ENCODE measurements around the gene MOXD1. TPM values are rescaled to one million over a fixed set of nuclear protein-coding genes. Genes with fewer than 3 reads are reported as not detected.
A peak's percentile ranks its signal among the peaks of the same experiment; 100 is the strongest.

Gene MOXD1
- total RNA-seq, 1 experiment from 2014 or later, result 0.97 TPM

DNA sequence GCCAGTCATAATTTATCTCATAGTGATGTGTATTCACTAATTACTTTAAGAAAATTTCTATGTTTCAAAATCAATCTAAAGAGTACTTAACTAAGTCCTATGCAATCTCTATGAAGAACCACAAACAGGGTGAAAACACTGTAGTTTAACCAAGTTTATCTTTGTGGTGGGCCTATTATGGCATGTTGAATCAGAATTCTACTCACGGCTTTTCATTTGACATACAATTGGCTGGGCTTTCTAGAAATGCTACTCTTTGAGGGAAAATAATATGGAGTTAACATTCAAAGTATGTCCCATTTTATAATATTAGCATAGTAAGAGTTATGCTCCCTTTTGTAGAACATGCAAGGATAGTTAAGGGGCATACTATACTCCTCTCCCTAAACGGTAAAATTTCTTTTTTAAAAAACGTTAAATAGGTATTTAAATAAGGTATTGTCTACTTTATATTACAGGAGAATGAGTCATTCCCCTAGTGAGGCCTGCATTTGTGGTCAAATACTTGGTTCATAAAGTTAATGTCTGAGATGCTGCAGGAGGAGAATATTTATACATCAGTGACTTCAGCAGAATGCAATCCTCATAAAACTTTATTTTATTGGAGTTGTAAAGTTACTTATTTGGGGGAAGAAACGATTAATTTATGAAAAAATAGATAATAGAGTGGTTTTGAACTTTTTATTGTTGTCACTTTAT is 1.8 kb downstream of the MOXD1 start:
- peak; percentile 18 for DNase-seq (ENCODE audit: low read depth)

DNA sequence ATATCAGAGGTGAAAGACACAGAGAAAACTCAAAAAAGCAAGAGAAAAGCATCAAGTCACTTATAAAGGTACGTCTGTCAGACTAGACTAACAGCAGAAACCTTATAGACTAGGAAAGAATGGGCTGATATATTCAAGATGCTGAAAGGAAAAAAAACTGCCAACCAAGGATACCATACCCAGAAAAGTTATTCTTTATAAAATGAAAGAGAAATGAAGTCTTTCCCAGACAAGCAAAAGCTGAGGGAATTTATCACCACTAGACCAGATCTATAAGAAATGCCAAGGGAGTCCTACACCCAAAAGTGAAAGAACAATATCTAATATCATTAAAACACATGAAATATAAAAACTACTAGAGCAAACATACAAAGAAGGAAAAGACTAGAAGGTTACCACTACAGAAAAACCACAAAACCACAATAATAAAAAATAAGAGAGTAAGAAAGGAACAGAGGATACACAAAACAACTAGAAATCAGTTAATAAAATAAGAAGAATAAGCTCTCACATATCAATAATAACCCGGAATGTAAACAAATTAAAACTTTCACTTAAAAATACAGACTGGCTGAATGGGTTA is 6.2 kb downstream of the MOXD1 start:
- DNase-seq (ENCODE audit: low read depth), result no peak

DNA sequence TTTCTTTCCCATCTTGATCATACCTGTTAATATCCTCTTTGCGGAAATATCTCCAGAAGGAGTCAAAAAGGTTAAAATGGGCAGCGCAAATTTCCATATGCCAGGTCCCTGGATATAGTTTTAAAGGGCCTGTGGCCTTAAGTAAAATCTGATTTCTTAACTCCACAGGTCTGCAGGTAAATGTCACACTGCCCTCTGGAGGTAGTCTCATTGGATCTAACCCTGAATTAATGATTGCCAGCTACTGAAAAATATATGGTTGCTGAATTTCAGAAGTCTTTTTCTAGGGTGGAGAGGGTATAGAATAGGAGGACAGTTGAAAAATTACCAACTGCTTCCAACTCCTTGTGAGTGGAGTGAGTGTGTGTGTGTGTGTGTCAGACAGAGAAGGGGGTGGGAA is 8.5 kb downstream of the MOXD1 start:
- DNase-seq (ENCODE audit: low read depth), result no peak

DNA sequence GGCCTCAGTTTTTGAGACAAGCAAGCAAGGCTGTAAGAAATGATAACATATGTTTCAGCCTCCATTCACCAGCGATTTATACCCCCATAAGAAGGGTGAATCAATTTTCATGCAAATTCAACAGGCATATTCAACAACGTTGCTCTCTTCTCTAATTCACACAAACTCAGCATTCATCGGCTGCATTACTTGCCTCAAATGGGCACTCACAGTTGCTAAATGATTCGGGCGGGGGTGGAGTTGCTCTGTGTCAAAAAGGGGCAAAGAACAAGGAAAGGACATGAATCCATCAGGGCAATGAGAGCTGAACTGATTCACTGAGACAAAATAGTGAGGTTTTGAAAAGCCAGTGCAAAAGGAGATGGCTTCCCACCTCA is 9.0 kb downstream of the MOXD1 start:
- no peak for DNase-seq (ENCODE audit: low read depth)

DNA sequence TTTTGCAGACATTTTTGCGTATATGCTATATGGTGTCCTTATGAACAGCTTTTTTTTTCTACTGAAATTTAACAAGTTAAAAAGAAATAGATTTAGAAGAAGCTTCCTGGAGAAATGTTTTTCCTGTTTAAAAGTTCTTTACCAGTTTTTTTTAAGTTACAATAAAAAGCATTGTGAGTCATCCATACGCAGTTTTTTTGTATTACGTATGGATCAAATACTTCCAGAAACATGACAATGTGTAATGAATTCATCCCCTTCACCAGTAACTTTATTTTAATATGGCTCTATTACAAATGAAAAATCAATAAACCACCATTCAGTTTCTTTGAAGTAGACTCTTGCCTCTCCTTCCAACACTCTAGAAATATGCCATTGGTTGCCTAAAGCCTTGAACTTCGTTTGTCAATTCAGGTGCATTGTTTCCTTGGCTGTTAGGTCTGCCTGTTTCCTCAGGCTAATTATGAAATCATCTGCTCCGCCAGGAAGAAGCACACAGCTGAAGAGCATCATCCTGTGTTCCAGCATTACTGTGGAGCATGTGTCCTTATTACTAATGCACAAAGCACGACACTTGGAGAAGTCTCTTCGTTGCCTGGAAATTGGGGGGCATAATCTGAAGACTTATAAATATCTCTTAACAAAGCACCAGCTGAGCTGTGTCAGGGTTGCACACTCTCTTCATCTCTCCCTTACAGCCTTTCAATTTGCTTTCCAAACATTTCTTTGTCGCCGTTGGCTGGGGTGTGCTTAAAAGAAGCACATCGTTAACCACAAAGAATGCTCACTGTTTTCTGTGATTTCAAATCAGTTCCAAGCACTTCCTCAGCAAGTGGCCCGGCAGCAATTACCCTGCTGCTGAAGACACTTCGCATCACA is 9.6 kb downstream of the MOXD1 start:
- DNase-seq (ENCODE audit: low read depth), result peak; percentile 50

DNA sequence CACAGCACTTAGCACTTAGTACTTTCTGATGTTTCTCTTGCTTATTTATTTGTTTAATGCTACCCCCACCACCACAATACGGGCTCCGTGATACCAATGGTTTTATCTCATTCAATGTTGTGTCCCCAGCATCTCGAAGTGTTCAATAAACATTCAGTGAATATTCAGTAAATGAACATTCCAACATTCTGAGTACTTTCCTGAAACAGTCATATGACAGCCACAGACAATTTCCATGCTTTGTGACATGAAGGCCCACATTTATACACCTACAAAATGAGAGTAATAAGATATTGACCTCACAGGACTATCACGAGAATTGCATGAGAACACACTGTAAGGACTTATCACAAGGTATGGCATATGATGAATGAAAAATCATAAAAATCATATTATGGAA is 10.8 kb downstream of the MOXD1 start:
- DNase-seq (ENCODE audit: low read depth), result no peak

DNA sequence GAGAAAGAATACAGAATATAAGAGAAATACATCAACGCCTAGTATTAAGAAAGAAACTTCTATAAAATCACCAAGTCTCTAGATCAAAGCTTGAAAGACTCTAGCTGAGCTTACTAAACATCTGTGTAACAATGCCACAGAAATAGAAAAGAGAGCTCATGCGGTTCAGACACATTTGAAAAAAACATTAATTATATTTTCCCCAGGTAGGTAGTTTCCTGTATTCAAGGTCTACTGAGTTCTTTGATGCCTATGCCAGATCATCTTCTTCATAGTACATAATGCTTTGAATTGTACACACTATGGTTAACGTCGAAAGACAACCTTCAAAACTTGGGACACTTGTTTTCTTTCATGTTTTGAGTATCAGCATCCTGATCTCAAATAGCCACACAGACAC is 11.3 kb downstream of the MOXD1 start:
- DNase-seq (ENCODE audit: low read depth), result no peak

DNA sequence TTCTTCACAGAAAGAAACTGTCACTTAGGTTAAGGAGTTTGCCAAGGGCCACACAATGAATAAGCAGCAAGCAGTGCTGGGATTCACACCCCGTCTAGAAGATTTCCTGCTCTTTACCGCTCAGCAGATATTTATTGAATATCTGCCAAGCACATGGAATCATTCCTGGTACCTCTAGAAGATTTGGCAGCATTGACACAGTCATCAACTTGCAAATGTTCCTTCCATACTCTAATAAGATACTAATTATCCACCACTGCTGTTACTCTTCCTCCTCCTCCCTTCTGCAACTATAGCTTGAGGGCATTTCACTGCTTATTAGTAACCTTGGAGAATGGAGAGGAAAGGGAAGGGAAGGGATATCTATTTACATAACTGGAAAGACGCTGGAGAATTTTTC is 13.0 kb downstream of the MOXD1 start:
- DNase-seq (ENCODE audit: low read depth), result no peak

DNA sequence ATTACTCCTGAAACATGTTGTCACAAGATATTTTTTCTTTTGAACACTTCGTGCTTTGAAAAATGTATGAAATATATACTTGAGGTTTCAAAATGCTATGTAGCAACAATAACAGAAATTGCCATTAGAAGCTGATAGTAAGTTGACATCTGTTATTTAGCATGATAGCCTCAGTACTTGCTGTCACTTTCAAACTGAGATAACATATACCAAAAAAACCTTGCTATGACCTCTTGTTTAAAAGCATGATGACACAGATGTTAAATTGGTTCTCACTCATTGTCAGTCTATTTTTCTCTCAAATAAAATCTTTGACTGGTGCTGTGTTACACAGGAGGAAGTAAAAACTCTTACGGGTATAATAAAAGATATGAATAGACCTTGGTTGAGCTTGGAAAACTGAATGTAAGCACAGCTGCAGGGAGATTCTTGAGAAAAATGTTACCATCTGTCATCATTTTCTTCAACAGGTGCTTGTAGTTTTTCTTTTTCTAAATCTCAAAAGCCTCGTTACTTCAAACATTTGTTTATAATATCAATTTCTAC is 18.6 kb downstream of the MOXD1 start:
- DNase-seq (ENCODE audit: low read depth), result no peak

DNA sequence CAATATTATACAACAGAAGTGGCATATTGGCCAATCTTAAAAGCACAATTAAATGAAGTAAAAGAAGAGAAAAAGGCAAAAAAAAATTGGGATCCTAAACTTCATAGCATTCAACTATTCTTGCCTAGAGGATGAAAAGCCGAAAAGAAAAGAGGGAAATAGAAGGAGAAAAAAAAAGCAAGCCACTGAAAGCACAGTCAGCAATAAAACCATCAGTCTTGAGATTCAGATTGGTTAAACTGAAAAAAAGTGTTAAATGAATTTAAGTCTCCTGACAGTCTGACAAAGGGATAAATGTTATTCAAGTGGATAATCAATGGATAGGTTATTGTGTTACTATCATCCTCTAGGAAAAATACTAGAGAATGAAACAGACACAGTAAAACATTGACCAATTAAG is 19.9 kb downstream of the MOXD1 start:
- no peak for DNase-seq (ENCODE audit: low read depth)

DNA sequence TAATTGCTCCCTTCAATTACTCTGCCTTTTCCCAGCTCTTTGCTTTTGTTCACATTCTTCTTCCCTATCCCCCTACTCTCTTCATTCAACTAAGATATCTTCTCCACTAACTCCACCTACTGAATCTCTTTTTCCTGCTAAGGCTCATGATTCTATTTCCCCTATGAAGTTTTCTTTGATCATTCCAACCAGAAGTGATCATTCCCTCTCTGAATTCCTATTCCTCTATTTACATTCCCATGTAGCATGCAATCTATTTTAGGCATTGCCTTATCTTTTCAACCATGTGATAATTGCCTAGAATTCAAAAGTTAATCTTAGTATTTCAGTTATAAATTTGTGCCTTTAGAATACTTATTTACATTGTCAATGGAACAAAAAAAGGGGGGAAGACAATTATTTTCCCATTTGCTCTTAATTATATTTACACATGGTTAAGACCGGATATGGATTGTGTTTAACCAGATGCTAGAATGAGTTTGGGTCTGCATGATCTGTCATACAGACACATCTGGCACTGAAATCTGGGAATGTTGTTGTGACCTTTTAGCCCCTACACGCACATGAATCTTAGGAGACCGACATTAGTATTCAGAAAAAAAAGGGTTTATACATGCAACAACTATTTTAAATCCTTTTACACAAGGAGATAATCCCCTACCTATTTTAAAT is 20.8 kb downstream of the MOXD1 start:
- no peak for DNase-seq (ENCODE audit: low read depth)

DNA sequence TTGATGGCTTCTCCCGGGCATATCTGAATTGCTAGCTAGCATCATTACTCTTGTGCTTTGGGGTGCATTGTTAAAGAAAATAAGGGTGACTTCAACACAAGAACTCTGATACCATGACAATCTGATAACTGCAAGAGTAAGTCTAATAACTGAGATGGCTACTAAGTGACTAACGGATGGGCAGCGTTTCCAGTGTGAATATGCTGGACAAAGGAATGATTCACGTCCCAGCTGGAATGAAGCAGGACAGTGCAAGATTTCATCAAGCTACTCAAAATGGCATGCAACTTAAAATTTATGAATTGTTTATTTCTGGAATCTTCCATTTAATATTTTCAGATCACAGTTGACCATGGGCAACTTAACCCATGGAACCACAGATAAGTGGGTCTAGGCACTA is 31.7 kb downstream of the MOXD1 start:
- peak; percentile 56 for DNase-seq (ENCODE audit: low read depth)

DNA sequence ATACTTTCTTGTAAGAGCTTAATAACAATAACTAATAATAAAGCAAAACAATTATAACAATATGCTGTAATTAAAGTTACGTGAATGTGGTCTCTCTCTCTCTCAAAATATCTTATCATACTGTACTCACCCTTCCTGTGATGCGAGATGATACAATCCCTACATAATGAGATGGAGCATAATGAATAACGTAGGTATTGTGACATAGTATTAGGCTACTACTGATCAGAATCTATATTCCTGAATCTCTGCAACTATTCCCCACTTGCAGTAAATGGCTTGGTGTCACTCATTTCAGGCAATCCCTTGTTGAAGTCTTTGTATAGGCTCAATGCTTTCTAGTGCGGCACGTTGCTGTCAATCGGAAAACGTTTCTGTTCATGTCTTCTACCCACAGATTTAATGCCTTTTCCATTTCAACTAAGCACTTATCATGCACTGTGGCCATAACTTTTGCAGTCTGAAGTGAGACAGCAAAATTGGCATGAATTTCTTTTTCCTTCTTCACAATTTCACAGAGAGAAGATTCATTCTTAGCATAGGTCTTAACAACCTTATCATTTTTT is 32.3 kb downstream of the MOXD1 start:
- DNase-seq (ENCODE audit: low read depth), result no peak

DNA sequence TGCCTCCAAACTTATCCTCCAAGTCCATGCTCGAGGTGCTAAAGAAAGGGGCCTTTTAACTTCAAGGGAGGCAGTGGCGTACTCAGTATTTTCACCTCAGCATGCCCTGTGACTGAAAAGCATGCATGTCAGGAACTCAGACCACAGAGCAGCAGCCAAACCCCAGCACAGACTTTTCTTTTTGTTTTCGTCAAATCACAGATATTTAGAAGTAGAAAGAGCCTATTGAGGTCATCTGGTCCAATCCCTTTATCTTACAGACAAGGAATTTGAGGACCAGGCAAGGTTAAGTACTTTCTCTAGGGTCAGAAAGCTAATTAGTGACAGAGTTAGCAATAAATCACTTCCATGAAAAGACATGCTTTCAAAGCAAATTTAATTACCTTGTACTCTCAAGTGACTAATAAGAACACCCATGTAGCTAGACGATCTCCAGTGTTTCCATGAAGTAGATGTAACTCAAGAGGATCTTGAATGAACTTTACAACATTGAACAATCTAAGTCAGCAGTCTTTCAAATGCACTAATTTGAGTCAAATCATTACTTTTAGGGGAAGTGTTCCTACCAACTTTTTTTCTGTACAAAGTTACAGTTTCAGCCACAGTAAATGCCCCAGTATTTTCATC is 35.9 kb downstream of the MOXD1 start:
- DNase-seq (ENCODE audit: low read depth), result no peak

DNA sequence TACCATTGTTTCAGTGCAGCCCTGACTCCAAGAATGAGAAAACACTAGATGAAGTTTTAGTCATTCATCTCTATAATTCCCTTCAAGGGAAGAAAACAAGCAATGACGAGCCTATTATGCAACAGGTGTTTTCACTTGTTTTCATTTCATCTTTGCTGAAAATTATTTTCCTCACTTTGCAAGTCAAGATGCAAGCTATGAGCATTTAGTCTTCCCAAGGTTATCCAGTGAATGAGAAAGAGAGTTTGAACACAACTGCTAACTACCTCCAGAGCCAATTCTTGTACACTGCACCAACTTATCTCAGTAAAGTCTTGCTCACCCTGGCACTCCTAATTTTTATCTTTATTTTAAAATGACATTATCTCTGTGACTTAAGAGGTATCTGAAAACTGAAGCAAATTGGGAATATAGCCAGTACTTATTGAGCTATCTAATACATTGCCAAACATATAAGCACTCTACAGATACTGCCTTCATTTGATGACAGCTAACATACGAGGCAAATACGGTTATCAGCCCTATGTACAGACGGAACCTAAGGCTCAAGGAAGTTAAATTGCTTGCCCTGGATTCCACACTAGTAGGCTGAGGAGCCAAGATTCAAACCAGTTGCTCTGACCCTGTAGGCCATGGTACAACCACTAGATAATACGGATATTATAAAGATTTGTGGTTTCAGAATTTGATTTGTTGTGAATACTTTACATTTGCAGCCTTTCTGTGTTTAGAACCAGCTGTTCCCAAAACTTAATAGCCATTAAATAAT is 36.8 kb downstream of the MOXD1 start:
- DNase-seq (ENCODE audit: low read depth), result no peak

DNA sequence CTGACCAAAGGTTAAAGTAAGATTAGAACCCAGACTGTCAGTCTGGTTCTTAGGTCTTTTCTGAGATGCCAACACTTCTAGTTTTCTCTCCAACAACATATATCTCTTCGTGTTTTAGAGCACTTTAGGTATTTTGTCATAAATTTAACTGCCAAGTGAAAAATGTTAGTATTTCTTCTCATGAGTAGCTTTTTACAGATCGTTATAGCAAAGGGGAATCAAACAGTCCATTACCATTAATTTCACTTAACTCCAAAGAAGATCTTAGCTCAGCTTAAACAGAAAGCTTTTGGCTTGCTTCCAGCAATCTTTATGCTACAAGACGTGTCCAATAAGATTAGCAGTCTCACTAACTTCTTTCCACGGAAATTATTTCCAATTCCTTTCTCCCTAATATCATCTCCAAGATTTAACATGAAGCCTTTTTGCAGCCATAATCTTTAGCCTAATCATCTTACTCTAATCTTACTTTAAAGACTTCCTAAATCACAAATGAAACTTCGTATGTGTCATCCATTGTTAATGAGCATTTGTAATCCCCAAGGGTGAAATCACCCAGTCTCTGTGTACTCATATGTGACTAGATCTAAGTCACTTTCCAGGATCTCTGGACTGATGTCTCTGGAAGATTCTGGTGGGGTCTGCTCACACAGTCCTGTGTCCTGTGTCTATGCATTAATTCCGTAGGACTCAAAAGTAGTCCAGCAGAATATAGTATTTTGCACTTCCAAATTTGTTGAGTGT is 38.7 kb downstream of the MOXD1 start:
- DNase-seq (ENCODE audit: low read depth), result peak; percentile 12

DNA sequence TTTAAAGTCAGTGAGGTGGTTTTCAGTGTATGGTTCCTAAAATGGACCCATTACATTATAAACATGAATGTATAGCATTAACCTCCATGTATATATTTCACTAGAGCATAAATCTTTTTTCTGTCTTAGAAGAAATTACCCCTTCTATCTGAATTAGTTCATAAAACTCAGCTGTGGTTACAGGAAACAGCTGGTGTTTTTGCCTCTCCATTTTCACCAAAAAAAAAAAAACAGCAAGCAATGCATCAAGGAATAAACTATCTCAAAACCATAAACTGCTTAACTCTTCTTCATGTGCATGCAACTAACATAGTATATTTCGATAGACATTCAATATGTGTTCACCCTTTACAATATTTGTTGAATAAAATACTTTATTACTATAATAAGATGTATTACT is 40.2 kb downstream of the MOXD1 start:
- no peak for DNase-seq (ENCODE audit: low read depth)

DNA sequence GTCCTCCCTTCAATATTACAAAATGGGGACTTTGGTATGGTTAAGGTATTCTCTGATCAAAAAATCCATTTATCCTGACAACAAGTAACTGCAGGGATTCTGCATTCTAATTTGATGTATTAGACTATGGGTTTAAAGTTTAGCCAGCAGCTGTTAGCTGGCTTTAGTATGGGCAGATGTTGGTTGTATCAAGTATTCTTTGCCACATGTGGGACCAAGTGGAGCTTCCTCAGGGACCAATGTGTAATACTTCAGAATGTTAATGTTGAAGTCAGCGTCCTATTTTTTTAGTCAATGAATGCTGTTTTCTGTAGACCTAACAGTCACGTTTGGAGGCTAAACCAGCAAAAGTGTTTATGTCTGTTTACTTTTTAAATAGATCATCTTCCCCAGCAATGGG is 41.4 kb downstream of the MOXD1 start:
- DNase-seq (ENCODE audit: low read depth), result no peak

DNA sequence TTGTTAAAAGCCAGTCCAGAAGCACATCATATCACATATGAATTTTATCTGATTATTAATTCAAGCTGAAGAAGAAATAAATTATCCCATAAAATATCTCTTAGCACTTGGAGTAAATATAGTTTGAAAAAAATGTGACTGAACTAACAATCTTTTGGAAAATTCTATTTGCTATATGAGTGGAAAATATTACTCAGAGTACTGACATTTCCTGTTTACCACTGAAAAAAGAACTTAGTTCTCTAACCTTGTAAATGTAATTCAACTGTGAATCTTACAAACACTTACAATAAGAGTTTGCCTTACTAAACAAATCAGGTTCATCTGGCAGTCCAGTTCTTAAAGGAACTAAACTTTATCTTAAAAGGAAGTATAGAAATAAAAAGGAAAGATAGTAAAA is 44.2 kb downstream of the MOXD1 start:
- no peak for DNase-seq (ENCODE audit: low read depth)
